PC-3 (cell line): Measurements from ENCODE around the gene NAPB.

Source experiments
- CTCF ChIP-seq: fragments of 300-600 bp; sonication (generic); conservative IDR thresholded peaks from 2 replicates; pipeline ENCODE4 v1.5.1; 2017; ENCODE audit warnings: antibody characterized with exemption, low read depth, mild to moderate bottlenecking, low read length
- EZH2phosphoT487 ChIP-seq: fragments of 300-600 bp; sonication (generic); IDR thresholded peaks from 2 replicates; pipeline ENCODE4 v1.6.1; 2018; ENCODE audit warnings: mild to moderate bottlenecking, antibody characterized with exemption, low read length, borderline replicate concordance

GRCh38 chr20:23390091-23390774, 31.1 kb downstream of the NAPB start:
- TF ChIP-seq EZH2phosphoT487 (no peak), CTCF (no peak)
